HG03159 (cell line): ENCODE measurements around the gene REM1.

Experiments used
- ATAC-seq: cut with Tn5 transposase; IDR thresholded peaks from one replicate; pipeline ENCODE4 v1.9.1; 2021; ENCODE audit warnings: mild to moderate bottlenecking, moderate library complexity; ENCODE audit not compliant: unreplicated experiment

REM1 gene

DNA sequence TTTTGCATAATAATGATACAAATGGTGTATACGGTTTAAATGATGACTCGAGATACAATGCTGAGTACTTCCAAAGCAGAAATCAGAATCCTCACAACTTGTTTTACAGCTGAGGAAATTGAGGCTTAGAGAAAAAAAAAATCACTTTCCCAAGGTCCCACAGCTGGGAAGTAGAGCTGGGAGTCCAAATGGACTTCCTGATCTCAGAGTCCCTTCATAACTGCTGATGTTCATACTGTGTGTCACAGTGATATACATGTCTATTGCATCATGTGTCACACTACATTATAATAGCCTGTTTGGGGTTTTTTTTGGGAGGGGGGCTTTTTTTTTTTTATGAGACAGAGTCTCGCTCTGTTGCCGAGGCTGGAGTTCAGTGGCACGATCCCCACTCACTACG is 47.6 kb downstream of the REM1 start:
- no peak for ATAC-seq

DNA sequence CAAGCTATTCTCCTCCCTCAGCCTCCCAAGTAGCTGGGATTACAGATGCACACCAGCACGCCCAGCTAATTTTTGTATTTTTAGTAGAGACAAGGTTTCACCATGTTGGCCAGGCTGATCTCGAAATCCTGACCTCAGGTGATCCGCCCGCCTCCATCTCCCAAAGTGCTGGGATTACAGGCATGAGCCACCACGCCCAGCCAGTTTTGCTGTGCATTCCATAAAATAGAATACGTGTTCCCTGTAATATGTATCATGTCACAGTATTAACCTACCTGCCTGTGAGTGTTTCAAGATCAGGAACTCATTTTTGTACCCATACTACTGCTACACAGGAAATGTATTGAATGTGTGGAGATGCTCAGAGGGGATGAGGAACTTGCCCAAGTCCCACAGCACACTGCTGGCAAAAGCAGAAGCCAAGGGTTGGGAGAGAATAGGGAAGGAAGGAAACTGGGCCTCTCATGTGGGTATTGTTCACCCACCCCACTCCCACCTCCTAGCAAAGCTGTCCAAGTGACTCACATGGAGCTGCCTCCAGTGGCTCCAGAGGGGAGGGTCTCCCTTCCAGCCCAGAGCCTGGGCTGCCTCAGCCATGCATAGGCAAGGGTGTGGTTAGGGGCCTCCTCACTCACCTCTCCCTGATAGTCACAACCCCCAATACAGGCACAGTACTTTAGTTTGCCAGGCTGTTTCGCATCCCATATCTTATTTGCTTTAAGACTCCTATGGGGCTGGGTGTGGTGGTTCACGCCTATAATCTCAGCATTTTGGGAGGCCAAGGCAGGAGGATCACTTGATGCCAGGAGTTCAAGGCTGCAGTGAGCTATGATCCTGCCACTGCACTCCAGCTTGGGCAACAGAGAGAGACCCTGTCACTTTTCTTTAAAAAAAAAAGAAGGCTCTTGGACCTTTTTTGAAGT is 48.5 kb downstream of the REM1 start:
- no peak for ATAC-seq

DNA sequence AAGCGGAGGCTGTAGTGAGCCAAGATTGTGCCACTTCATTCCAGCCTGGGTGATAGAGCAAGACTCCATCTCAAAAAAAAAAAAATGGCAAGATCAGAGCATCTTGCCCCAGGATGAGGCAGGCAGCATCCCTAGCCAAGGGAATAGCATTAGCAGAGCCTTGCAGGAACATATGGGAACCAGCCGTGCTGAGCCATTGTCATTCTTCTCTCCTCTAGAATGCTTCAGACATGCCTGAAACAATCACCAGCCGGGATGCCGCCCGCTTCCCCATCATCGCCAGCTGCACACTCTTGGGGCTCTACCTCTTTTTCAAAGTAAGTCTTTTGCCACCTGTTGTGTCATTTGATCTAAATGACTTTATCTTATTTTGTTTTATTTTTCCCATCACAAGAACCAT is 52.2 kb downstream of the REM1 start:
- ATAC-seq = no peak
